ENCODE results near the gene NCF2.

DNA sequence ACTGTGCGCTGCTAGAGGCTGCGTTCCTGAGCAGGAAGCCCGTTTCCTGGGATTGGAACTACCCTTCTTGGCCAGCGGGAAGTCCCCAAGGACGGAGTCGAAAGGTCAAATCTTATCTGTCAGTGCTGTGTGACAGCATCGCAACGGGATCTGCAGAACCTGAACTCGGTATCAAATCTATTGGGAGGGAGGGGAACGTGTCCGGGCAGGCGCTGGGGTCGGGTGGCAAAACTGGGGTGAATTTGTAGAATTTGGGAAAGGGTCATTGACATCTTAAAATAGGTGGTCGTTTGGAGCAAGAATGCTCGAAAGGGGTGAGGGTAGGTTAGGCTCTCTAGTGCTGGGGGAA, 46.0 kb upstream of the NCF2 start:
- TF ChIP-seq, protein P1, sequence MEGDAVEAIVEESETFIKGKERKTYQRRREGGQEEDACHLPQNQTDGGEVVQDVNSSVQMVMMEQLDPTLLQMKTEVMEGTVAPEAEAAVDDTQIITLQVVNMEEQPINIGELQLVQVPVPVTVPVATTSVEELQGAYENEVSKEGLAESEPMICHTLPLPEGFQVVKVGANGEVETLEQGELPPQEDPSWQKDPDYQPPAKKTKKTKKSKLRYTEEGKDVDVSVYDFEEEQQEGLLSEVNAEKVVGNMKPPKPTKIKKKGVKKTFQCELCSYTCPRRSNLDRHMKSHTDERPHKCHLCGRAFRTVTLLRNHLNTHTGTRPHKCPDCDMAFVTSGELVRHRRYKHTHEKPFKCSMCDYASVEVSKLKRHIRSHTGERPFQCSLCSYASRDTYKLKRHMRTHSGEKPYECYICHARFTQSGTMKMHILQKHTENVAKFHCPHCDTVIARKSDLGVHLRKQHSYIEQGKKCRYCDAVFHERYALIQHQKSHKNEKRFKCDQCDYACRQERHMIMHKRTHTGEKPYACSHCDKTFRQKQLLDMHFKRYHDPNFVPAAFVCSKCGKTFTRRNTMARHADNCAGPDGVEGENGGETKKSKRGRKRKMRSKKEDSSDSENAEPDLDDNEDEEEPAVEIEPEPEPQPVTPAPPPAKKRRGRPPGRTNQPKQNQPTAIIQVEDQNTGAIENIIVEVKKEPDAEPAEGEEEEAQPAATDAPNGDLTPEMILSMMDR (IDR thresholded peaks at IDR 0.05): no peak
- no peak for TF ChIP-seq POLR2AphosphoS5 (IDR thresholded peaks at IDR 0.05)
- TF ChIP-seq POLR2A (IDR thresholded peaks at IDR 0.05; ENCODE audit: low read depth): no peak

Data from esophagus muscularis mucosa (tissue), 3 donors.